GM10248 (cell line): Measurements from ENCODE around the gene PROZ.

Source experiments
- CTCF ChIA-PET: fragments of 300-600 bp; sonication (Branson Sonifier 250); formaldehyde crosslinking; extraction: SDS; loops from one replicate; lab custom pipeline; 2021; ENCODE audit warnings: antibody characterized with exemption; lab: Yijun Ruan, JAX
- POLR2A ChIA-PET: fragments of 350-650 bp; sonication (Branson Sonifier 250); formaldehyde crosslinking; extraction: SDS; loops from one replicate; lab custom pipeline; 2020; ENCODE audit warnings: antibody characterized with exemption; lab: Yijun Ruan, JAX
- DNase-seq: peaks from one replicate; pipeline ENCODE4 v3.0.0; 2012; ENCODE audit errors: extremely low spot score
- TF ChIP-seq, protein P1 (sequence below): IDR thresholded peaks from 2 replicates; pipeline ENCODE4 v1.5.1; 2012; ENCODE audit warnings: mild to moderate bottlenecking, low read depth; ENCODE audit errors: extremely low read depth, missing control alignments, control extremely low read depth

The PROZ gene

DNA sequence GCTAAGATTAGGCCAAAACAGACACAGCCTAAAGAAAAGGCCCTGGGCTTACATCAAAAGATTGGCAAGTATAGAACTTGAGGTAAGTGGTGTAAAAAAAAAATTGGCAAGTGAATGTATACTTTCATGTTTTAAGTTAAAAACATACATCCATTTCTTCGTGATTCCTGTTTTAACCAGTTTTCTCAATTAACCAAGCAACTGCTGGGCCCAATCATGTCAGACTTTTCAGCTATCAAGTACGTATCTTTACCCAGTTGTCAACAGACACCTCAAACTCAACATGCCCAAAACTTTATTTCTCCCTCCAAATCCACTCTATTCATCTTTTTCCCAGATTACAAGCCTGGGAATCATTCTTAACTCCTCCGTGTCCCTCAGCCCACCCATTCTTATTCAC is 49.0 kb downstream of the PROZ start:
- ChIA-PET POLR2A (interaction anchor here (0.5 kb wide), 1 partner anchor 73 kb away, joined by 3 read pairs; no protein-coding TSS in a partner anchor), CTCF (interaction anchor here (0.6 to 0.9 kb wide), 2 partner anchors 10 to 30 kb away, joined by 3 to 7 read pairs; no protein-coding TSS in a partner anchor)
- DNase-seq = no peak
- TF ChIP-seq, protein P1, sequence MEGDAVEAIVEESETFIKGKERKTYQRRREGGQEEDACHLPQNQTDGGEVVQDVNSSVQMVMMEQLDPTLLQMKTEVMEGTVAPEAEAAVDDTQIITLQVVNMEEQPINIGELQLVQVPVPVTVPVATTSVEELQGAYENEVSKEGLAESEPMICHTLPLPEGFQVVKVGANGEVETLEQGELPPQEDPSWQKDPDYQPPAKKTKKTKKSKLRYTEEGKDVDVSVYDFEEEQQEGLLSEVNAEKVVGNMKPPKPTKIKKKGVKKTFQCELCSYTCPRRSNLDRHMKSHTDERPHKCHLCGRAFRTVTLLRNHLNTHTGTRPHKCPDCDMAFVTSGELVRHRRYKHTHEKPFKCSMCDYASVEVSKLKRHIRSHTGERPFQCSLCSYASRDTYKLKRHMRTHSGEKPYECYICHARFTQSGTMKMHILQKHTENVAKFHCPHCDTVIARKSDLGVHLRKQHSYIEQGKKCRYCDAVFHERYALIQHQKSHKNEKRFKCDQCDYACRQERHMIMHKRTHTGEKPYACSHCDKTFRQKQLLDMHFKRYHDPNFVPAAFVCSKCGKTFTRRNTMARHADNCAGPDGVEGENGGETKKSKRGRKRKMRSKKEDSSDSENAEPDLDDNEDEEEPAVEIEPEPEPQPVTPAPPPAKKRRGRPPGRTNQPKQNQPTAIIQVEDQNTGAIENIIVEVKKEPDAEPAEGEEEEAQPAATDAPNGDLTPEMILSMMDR = no peak

DNA sequence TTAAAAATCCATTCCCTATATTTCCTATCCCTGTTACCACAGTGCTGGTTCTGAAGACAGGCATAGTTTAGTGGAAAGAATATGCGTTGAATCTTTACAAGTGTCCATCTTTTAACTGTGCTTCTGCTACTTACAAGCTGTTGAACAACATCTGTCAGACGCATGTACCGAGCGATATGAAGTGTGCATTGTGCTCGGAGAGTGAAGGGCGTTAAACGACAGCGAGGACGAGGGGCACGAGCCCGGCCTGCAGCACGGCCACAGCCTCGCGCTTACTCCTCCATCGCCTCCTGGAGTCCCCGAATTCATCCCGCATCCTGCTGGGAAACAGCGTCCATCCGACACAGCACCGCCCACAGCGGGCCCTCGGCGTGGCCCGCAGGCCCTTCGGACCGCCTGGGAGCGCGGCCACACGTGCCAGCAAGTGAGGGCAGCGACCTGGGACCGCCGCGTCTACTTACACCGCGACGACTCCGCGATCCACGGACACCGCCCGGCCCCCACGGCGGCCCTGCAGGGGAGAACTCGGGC is 49.5 kb downstream of the PROZ start:
- CTCF ChIA-PET = interaction anchor here (0.6 kb wide), 1 partner anchor 31 kb away, joined by 3 read pairs; no protein-coding TSS in a partner anchor
- no peak for DNase-seq
- POLR2A ChIA-PET = interaction anchor here (0.5 to 1.0 kb wide), 2 partner anchors 73 to 155 kb away, joined by 3 read pairs; no protein-coding TSS in a partner anchor
- TF ChIP-seq, protein P1 = no peak

DNA sequence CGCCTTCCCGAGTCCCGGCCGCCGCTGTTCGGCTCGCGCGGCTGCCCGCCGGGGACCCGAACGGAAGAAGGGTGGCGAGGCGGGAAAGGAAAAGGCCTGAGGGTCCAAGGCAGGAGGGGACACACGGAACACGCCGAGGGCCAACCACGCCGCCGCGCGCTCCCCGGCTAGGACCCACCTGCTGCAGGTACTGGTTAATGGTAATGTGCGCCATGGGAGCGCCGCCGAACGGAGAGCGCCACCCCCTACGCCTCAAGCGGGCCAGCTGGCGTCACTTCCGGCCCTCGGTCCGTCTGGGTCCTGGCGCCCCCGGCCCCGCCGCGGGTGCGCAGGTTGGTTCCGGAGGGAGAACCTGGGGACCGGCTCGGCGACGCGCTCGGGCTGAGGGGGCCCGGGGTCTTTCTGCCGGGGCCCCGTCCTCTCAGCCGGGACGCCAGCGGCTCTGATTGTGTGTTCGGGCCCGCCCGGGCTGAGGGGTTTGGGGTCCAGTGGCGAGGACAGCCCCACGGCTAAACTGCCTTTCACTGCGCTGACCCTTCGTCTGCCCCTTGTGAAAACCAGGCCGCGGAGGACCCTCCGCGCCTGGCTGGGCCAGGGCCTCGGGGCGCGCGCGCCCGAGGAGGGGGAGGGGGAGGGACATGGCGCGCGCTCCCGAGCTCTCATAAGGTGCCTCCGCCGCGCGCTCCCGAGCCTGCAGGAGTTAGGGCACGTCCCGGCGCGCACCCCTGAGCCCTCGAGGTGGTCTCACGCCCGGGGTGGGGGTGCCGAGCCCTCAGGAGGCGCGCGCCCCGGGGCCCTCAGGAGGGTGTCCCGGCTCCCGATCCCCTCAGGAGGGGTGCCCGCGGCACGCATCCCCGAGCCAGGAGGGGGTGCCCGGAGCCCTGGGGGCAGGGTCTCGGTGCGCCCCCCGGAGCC is 50.2 kb downstream of the PROZ start, which contains the start of gene PCID2:
Gene PCID2, minus strand, starts transcription at position 249 of the 915 bp plus-strand sequence. Its CDS starts 35 bp downstream, at position 214.
- ChIA-PET CTCF (interaction anchor here (1.1 to 1.2 kb wide), 2 partner anchors 10 to 15 kb away, joined by 3 to 4 read pairs; no protein-coding TSS in a partner anchor), POLR2A (interaction anchor here (1.0 kb wide), 1 partner anchor 155 kb away, joined by 3 read pairs; no protein-coding TSS in a partner anchor)

DNA sequence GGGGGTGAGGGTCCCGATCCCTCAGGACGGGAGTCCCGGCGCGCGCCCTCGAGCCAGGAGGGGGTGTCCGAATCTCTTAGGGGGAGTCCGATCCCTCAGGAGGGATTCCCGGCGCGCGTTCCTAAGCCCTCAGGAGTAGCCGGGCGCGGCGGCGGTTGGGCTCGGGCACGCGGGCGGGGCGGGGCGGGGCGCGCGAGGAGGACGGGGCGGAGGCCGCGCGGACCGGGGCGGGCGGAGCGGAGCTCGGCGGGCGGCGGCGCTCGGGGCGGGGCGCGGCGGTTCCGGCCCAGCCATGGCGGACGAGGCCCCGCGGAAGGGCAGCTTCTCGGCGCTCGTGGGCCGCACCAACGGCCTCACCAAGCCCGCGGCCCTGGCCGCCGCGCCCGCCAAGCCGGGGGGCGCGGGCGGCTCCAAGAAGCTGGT is 50.9 kb downstream of the PROZ start, which contains the start of gene CUL4A:
Gene CUL4A, plus strand, starts transcription at position 278 of the 423 bp plus-strand sequence. Its CDS starts 15 bp downstream, at position 293.
- ChIA-PET CTCF (interaction anchor here (1.1 to 1.2 kb wide), 2 partner anchors 9 to 14 kb away, joined by 3 to 4 read pairs; no protein-coding TSS in a partner anchor), POLR2A (no interaction called here)
- TF ChIP-seq, protein P1 = no peak
- DNase-seq = peak; percentile 87

More for the DNA sequence above, 50.2 kb downstream of the PROZ start, which contains the start of gene PCID2:
- peak; percentile 94 for DNase-seq
- TF ChIP-seq, protein P1 = peak; percentile 13

DNA sequence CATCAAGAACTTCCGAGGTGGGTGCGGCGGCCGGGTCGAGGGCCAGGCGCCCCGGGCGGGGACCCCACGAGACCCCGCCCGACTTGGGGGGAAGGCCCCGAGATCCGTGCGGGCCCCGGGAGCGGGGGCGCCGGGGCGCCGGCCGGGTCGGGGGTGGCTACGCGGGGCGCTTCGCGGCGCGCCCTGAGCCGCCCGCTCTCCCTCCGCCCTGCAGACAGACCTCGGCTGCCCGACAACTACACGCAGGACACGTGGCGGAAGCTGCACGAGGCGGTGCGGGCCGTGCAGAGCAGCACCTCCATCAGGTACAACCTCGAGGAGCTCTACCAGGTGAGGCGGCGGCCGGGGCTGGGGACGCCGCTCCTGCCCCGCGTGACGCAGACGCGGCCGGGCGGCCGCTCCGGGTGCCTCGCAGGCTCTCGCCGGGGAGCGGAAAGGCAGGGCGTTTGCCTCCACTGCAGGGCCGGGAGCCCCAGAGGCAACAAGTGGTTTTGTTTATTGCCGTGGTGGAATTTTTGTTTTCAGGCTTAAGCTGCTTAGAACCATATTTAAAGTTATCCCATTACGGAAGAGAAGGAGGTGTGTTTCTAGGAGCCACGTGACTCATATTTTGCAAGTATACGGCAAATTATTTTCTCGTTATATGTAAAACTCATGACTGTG is 51.4 kb downstream of the PROZ start:
- ChIA-PET POLR2A (no interaction called here), CTCF (interaction anchor here (1.1 to 1.2 kb wide), 2 partner anchors 8 to 14 kb away, joined by 3 to 4 read pairs; no protein-coding TSS in a partner anchor)
- DNase-seq = peak; percentile 67

More for the DNA sequence above, 51.4 kb downstream of the PROZ start:
- TF ChIP-seq, protein P1 = no peak
